Adrenal gland (tissue), 12 donors: ENCODE measurements around the gene HLCS. TPM values are rescaled to one million over a fixed set of nuclear protein-coding genes. Genes with fewer than 3 reads are reported as not detected.

Experiments
- DNase-seq, 7 donors: peaks; one replicate each; pipeline ENCODE4 v3.0.0-alpha.2; 2019 to 2020
- H3K27ac ChIP-seq, 5 donors: fragments of 200-600 bp; sonication (generic) in 4 of 5; 1 replicate in 3 of 5; 2 replicates in 2 of 5; pipeline versions ENCODE4 v1.5.1 to v1.8.0; 2016 to 2020; ENCODE audit warnings: mild to moderate bottlenecking in 1 of 5
- H3K27me3 ChIP-seq: fragments of 200-600 bp; 2 replicates; pipeline ENCODE4 v1.8.0; 2021
- H3K36me3 ChIP-seq, 2 donors: fragments of 200-600 bp; replicated peaks in 1 of 2; 1 replicate in 1 of 2; 2 replicates in 1 of 2; pipeline versions ENCODE4 v1.5.1 to v1.8.0; 2018 to 2022
- H3K4me1 ChIP-seq, 2 donors: fragments of 200-600 bp; replicated peaks in 1 of 2; 1 replicate in 1 of 2; 2 replicates in 1 of 2; pipeline versions ENCODE4 v1.5.1 to v1.8.0; 2018 to 2021
- H3K4me3 ChIP-seq, 4 donors: fragments of 200-600 bp; sonication (generic) in 3 of 4; one replicate each; pipeline ENCODE4 v1.5.1; 2016 to 2018
- H3K9me3 ChIP-seq, 3 donors: fragments of 200-600 bp; sonication (generic) in 1 of 3; replicated peaks in 1 of 3; 1 replicate in 2 of 3; 2 replicates in 1 of 3; pipeline versions ENCODE4 v1.5.1 to v1.8.0; 2016 to 2021
- CTCF ChIP-seq, 6 experiments: fragments of 450-650 bp in 4 of 6; fragments of 200-600 bp in 2 of 6; sonication (generic) in 1 of 6; IDR thresholded peaks; 1 replicate in 5 of 6; 2 replicates in 1 of 6; pipeline versions ENCODE4 v1.5.1 to v1.8.0; 2016 to 2021; ENCODE audit warnings: antibody characterized with exemption in 6 of 6, mild to moderate bottlenecking in 2 of 6, moderate library complexity in 1 of 6
- POLR2A ChIP-seq, 2 donors: fragments of 450-650 bp; IDR thresholded peaks; one replicate each; pipeline ENCODE4 v1.6.1; 2017; ENCODE audit warnings: antibody characterized with exemption in 2 of 2, mild to moderate bottlenecking in 2 of 2, moderate library complexity in 1 of 2
- WGBS, 4 donors: extraction: QIAGEN DNeasy Blood & Tissue Kit in 2 of 4; methylation state at CpG; one replicate each; pipeline versions ENCODE4 v1.1.5 to v1.1.7; 2013 to 2017; 5-methylcytosine and 5-hydroxymethylcytosine counted together
- intact Hi-C, 2 donors: fragments of 100-400 bp; cut with DNase I; formaldehyde crosslinking; loops; one replicate each; pipeline versions ENCODE4 v1.14.1 to v1.15.0; 2022 to 2023
- polyA plus RNA-seq, 3 donors: library from polyadenylated mRNA; stranded (reverse); fragments of 200-250 nt in 2 of 3; fragments of 350-450 nt in 1 of 3; fragmentation: Illumina TruSeq in 1 of 3; extraction: RNeasy Lipid Tissue Mini Kit (QIAGEN cat#74804) in 1 of 3; gene quantifications; one replicate each; pipeline ENCODE4 v1.2.3, GENCODE V29; 2013 to 2014
- total RNA-seq, 9 donors: library from RNA; depleted of rRNA in 4 of 9; stranded (reverse); fragments of >200 nt in 4 of 9; fragments of 120-200 nt in 1 of 9; fragmentation: NEBNext Ultra II Directional in 1 of 9; extraction: Animal tissue kit (Norgen Biotek cat#: 25700) in 1 of 9; gene quantifications; one replicate each; pipeline versions ENCODE4 v1.1.0 to v1.2.4, GENCODE V29; 2013 to 2023
- donor health status: healthy with polysubstance abuse.
- donor health status: Bipolar disorder and iron deficiency.
- donor health status: DM: yes; HTN: yes; CAD: no.
- donor health status: DM: no; HTN: no; CAD: no.
- donor health status: DM: no; HTN: no; CAD: no.
- donor health status: DM: yes; HTN: yes; CAD: no.

HLCS gene
- total and polyA plus RNA-seq, 12 donors: 4.4 to 34.4 (median 19.8) TPM

GRCh38 chr21:36786186-36786585 lies 180.3 kb downstream of the HLCS start:
- intact Hi-C loops: no loop called here
- H3K36me3 ChIP-seq: no peaks in the 10 kb centered on the region
- DNase-seq: no peak
- WGBS, 4 donors: 92 to 97% (median 95%) methylated on average over 4 of the region's 4 CpGs
- no peaks in the 10 kb centered on the region for H3K27me3 ChIP-seq
- no peaks in the 10 kb centered on the region for H3K9me3 ChIP-seq
- TF ChIP-seq POLR2A (IDR thresholded peaks at IDR 0.05) (no peak), CTCF (IDR thresholded peaks at IDR 0.05) (no peak)
- H3K4me3 ChIP-seq: no peak overlapping the region
- H3K4me1 ChIP-seq: no peaks in the 10 kb centered on the region
- no peak overlapping the region for H3K27ac ChIP-seq

- no peaks in the 10 kb centered on the region for H3K4me1 ChIP-seq
- no peak for TF ChIP-seq POLR2A (IDR thresholded peaks at IDR 0.05)
- TF ChIP-seq CTCF (IDR thresholded peaks at IDR 0.05): no peak
- WGBS, 4 donors: 94 to 100% (median 96%) methylated on average over 2 of the region's 2 CpGs
- H3K9me3 ChIP-seq: no peaks in the 10 kb centered on the region
- DNase-seq: peak in 1 of 7 donors; percentile 15
- intact Hi-C loops: no loop called here
- no peak overlapping the region for H3K27ac ChIP-seq
- no peaks in the 10 kb centered on the region for H3K27me3 ChIP-seq
- H3K4me3 ChIP-seq: no peak overlapping the region
- H3K36me3 ChIP-seq: no peaks in the 10 kb centered on the region
These were observed 180.9 kb downstream of the HLCS start for GRCh38 chr21:36785615-36786014.

GRCh38 chr21:36784947-36785346 lies 181.5 kb downstream of the HLCS start:
- Histone ChIP-seq H3K4me3 (no peak overlapping the region), H3K27me3 (no peaks in the 10 kb centered on the region), H3K36me3 (no peaks in the 10 kb centered on the region), H3K27ac (no peak overlapping the region), H3K4me1 (no peaks in the 10 kb centered on the region), H3K9me3 (no peaks in the 10 kb centered on the region)
- TF ChIP-seq CTCF (IDR thresholded peaks at IDR 0.05) (no peak), POLR2A (IDR thresholded peaks at IDR 0.05) (no peak)
- intact Hi-C loops: no loop called here
- peak in 1 of 7 donors; percentile 39 for DNase-seq
- WGBS, 4 donors: 89 to 95% (median 94%) methylated on average over 12 of the region's 12 CpGs

- Histone ChIP-seq H3K27ac (peak overlapping the region in 2 of 5 donors; percentile 20 to 72), H3K4me3 (no peak overlapping the region), H3K27me3 (no peaks in the 10 kb centered on the region), H3K9me3 (no peaks in the 10 kb centered on the region), H3K36me3 (no peaks in the 10 kb centered on the region), H3K4me1 (no peaks in the 10 kb centered on the region)
- TF ChIP-seq CTCF (IDR thresholded peaks at IDR 0.05) (no peak), POLR2A (IDR thresholded peaks at IDR 0.05) (no peak)
- intact Hi-C loops: no loop called here
- DNase-seq: peak in 6 of 7 donors; percentile 67 to 85 (median 76)
- WGBS, 4 donors: 78 to 90% (median 82%) methylated on average over 8 of the region's 8 CpGs
These were observed 182.7 kb downstream of the HLCS start for GRCh38 chr21:36783612-36784374.
